Caco-2 (cell line): ENCODE measurements around the gene ENTPD2. TPM values are rescaled to one million over a fixed set of nuclear protein-coding genes. Genes with fewer than 3 reads are reported as not detected.

ENCODE experiments used
- BruUV-seq: library from RNA; stranded (reverse); fragments of 400-500 nt; replicated peaks from 2 replicates; lab custom pipeline; 2021; lab: Mats Ljungman, UMichigan
- CTCF ChIA-PET: fragments of 300-600 bp; sonication (Branson Sonifier 250); formaldehyde crosslinking; loops from one replicate; lab custom pipeline; 2022; ENCODE audit warnings: antibody characterized with exemption; lab: Charles Lee
- POLR2A ChIA-PET: fragments of 300-600 bp; sonication (Branson Sonifier 250); formaldehyde crosslinking; loops from one replicate; lab custom pipeline; 2022; ENCODE audit warnings: antibody characterized with exemption; lab: Charles Lee
- DNase-seq, 2 experiments: peaks; one replicate each; pipeline versions ENCODE4 v3.0.0 to v3.0.0-alpha.2; 2020 to 2022
- H3K27me3 ChIP-seq: replicated peaks from 2 replicates; pipeline ENCODE4 v1.6.0; 2011; ENCODE audit warnings: low read length; ENCODE audit not compliant: control insufficient read depth, insufficient read depth
- H3K36me3 ChIP-seq: 2 replicates; pipeline ENCODE4 v1.5.1; 2011; ENCODE audit warnings: low read length; ENCODE audit not compliant: control insufficient read depth, insufficient read depth
- H3K4me1 ChIP-seq: fragments of 250-450 bp; sonication (Bioruptor Pico); 2 replicates; pipeline ENCODE4 v1.5.1; 2020; ENCODE audit warnings: mild to moderate bottlenecking
- H3K4me3 ChIP-seq: 2 replicates; pipeline ENCODE4 v1.5.1; 2011; ENCODE audit warnings: low read depth, mild to moderate bottlenecking, control low read depth, low read length
- H3K9me3 ChIP-seq: fragments of 250-450 bp; sonication (Bioruptor Pico); 2 replicates; pipeline ENCODE4 v1.5.1; 2020; ENCODE audit warnings: mild to moderate bottlenecking, moderate library complexity
- H3K27ac Mint-ChIP-seq: one replicate; pipeline ENCODE4 v1.8.0; 2022; ENCODE audit warnings: mixed read lengths; ENCODE audit not compliant: unreplicated experiment
- H3K27me3 Mint-ChIP-seq: one replicate; pipeline ENCODE4 v1.8.0; 2022; ENCODE audit warnings: mixed read lengths; ENCODE audit not compliant: insufficient read depth, unreplicated experiment
- H3K36me3 Mint-ChIP-seq: one replicate; pipeline ENCODE4 v1.8.0; 2022; ENCODE audit warnings: mild to moderate bottlenecking, mixed read lengths; ENCODE audit not compliant: insufficient read depth, unreplicated experiment
- H3K4me1 Mint-ChIP-seq: one replicate; pipeline ENCODE4 v1.8.0; 2022; ENCODE audit warnings: low read depth, mixed read lengths; ENCODE audit not compliant: unreplicated experiment
- H3K4me3 Mint-ChIP-seq: one replicate; pipeline ENCODE4 v1.8.0; 2022; ENCODE audit warnings: mild to moderate bottlenecking, moderate library complexity, mixed read lengths; ENCODE audit not compliant: unreplicated experiment
- H3K9me3 Mint-ChIP-seq: one replicate; pipeline ENCODE4 v1.8.0; 2022; ENCODE audit warnings: mixed read lengths; ENCODE audit not compliant: unreplicated experiment
- CTCF ChIP-seq, 2 experiments: fragments of 200-600 bp in 1 of 2; IDR thresholded peaks; 1 replicate in 1 of 2; 2 replicates in 1 of 2; pipeline versions ENCODE4 v1.5.1 to v1.8.0; 2011 to 2022; ENCODE audit warnings: antibody characterized with exemption in 1 of 2, control low read depth in 1 of 2, inconsistent platforms in 1 of 2, low read depth in 1 of 2, low read length in 1 of 2, mild to moderate bottlenecking in 1 of 2, moderate library complexity in 1 of 2; ENCODE audit not compliant: insufficient read depth in 1 of 2, severe bottlenecking in 1 of 2, unreplicated experiment in 1 of 2
- intact Hi-C: fragments of 100-400 bp; cut with micrococcal nuclease; formaldehyde crosslinking; loops from one replicate; pipeline ENCODE4 v1.10.0; 2022; ENCODE audit not compliant: unreplicated experiment
- total RNA-seq: library from RNA; stranded (reverse); gene quantifications from 2 replicates; pipeline ENCODE4 v1.2.3, GENCODE V29; 2022

The ENTPD2 gene
- total RNA-seq, 1 experiment from 2014 or later: 2.9 TPM

DNA sequence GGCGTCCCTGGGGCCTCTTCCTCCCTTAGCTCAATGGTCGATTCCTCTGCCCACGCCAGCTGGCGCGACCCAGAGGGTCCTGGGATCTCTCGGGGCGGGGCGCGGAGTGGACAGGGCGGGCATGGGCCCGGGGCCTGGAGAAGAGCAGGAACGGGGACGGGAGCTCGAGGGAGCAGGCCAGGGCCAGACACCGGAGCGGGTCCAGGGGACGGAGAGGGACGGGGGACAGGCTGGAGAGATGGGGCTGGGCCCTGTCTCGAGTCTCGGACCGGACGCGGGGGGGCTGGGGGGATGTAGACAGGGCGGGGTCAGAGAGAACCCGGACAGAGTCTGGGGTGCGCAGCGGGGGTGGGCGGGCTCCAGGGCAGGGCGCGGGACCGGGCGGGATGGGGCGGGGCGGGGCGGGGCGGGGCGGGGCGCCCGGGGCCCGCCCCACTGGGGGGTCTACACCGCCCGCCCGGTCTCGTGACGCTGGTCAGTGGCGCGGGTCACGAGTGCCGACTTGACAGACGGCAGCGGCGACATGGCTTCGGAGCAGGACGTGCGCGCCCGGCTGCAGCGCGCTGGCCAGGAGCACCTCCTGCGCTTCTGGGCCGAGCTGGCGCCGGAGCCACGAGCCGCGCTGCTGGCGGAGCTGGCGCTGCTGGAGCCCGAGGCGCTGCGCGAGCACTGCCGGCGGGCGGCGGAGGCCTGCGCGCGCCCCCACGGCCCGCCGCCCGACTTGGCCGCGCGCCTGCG is 23.3 kb upstream of the ENTPD2 start, which contains the start of gene UAP1L1:
UAP1L1 (plus strand) TSS at position 508 of the 738 bp plus-strand sequence; CDS start at position 524, 16 bp downstream.
- peak within 1 kb of the TSS; percentile 60 for H3K4me3 Mint-ChIP-seq
- H3K9me3 Mint-ChIP-seq: no peaks in the 10 kb centered on the region
- BruUV-seq: no TSS peak
- Histone ChIP-seq H3K9me3 (no peaks in the 10 kb centered on the region), H3K4me3 (peak within 1 kb of the TSS; percentile 75), H3K27me3 (no peaks in the 10 kb centered on the region), H3K36me3 (peaks cover 1% of the 10 kb centered on the region), H3K4me1 (peaks cover 17% of the 10 kb centered on the region)
- TF ChIP-seq CTCF (IDR thresholded peaks at IDR 0.05; ENCODE audit: insufficient read depth in 1 of 2, low read depth in 1 of 2, low read length in 1 of 2, severe bottlenecking in 1 of 2, unreplicated experiment in 1 of 2): no peak
- ChIA-PET POLR2A (no interaction called here), CTCF (interaction anchor here (0.5 to 2.3 kb wide), 5 partner anchors 9 to 216 kb away, joined by 3 to 13 read pairs (median 4); partner anchors contain the start of gene MAN1B1)
- no peaks in the 10 kb centered on the region for H3K4me1 Mint-ChIP-seq
- peak; percentile 64 to 69 for DNase-seq
- H3K27ac Mint-ChIP-seq: no peak within 1 kb of the TSS
- intact Hi-C loops: no loop called here
- peaks cover 12% of the 10 kb centered on the region for H3K36me3 Mint-ChIP-seq
- no peaks in the 10 kb centered on the region for H3K27me3 Mint-ChIP-seq

DNA sequence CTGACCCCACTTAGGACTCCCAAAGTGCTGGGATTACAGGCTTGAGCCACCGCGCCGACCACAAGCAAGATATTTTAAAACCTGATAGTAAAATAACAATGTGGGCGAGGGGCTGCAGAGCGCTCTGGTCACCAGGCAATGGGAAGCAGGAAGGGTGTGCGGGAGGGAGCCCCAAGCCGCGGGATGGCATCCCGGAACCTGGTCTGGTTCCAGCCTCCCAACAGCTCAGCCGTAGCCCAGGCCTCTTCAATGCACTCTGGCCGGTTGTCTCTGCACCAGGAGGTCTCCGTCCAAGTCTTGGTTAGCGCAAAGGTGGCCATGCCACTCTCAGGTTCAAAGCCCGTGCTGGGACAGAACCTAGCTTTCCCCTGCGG is 22.8 kb upstream of the ENTPD2 start:
- no peak overlapping the region for H3K27ac Mint-ChIP-seq
- TF ChIP-seq CTCF (IDR thresholded peaks at IDR 0.05; ENCODE audit: insufficient read depth in 1 of 2, low read depth in 1 of 2, low read length in 1 of 2, severe bottlenecking in 1 of 2, unreplicated experiment in 1 of 2): no peak
- Histone ChIP-seq H3K36me3 (peaks cover 1% of the 10 kb centered on the region), H3K4me1 (peaks cover 17% of the 10 kb centered on the region), H3K9me3 (no peaks in the 10 kb centered on the region), H3K27me3 (no peaks in the 10 kb centered on the region), H3K4me3 (no peak overlapping the region; the same call in none of the 2 replicates)
- intact Hi-C loops: no loop called here
- BruUV-seq: no TSS peak
- H3K4me1 Mint-ChIP-seq: no peaks in the 10 kb centered on the region
- POLR2A ChIA-PET: no interaction called here
- no peaks in the 10 kb centered on the region for H3K27me3 Mint-ChIP-seq
- no peaks in the 10 kb centered on the region for H3K9me3 Mint-ChIP-seq
- H3K36me3 Mint-ChIP-seq: peaks cover 9% of the 10 kb centered on the region
- CTCF ChIA-PET: interaction anchor here (0.5 to 2.3 kb wide), 4 partner anchors 9 to 217 kb away, joined by 3 to 13 read pairs (median 5); partner anchors contain the start of gene MAN1B1
- H3K4me3 Mint-ChIP-seq: peak overlapping the region; percentile 60
- peak in 1 of 2 experiments; percentile 34 for DNase-seq

- no peak for TF ChIP-seq CTCF (IDR thresholded peaks at IDR 0.05; ENCODE audit: insufficient read depth in 1 of 2, low read depth in 1 of 2, low read length in 1 of 2, severe bottlenecking in 1 of 2, unreplicated experiment in 1 of 2)
- Mint-ChIP-seq H3K4me3 (no peak overlapping the region), H3K36me3 (peaks cover 13% of the 10 kb centered on the region), H3K27ac (no peak overlapping the region), H3K4me1 (peaks cover 9% of the 10 kb centered on the region), H3K9me3 (no peaks in the 10 kb centered on the region), H3K27me3 (no peaks in the 10 kb centered on the region)
- BruUV-seq: no TSS peak
- DNase-seq: no peak
- H3K36me3 ChIP-seq: no peaks in the 10 kb centered on the region; the same call in 1 of the 2 replicates
- H3K27me3 ChIP-seq: no peaks in the 10 kb centered on the region
- intact Hi-C loops: no loop called here
- H3K4me1 ChIP-seq: peaks cover 26% of the 10 kb centered on the region
- ChIA-PET POLR2A (no interaction called here), CTCF (no interaction called here)
- no peaks in the 10 kb centered on the region for H3K9me3 ChIP-seq
- H3K4me3 ChIP-seq: no peak overlapping the region
Measured at GRCh38 chr9:137075275-137075775, 21.5 kb upstream of the ENTPD2 start.
